Measurements from ENCODE around the gene EXOSC10.

EXOSC10 gene

GRCh38 chr1:11059968-11060830 lies 39.5 kb downstream of the EXOSC10 start, which contains the start of gene SRM:
Gene SRM (minus strand): TSS chr1:11060018. CDS start chr1:11059943, 75 bp downstream.
- DNase-seq: peak; percentile 88

GRCh38 chr1:11059155-11059967 lies 40.3 kb downstream of the EXOSC10 start:
- DNase-seq: peak; percentile 42

GRCh38 chr1:11058595-11059154 lies 41.0 kb downstream of the EXOSC10 start:
- DNase-seq: peak; percentile 97

GRCh38 chr1:11058026-11058425 lies 41.6 kb downstream of the EXOSC10 start:
- DNase-seq: no peak

GRCh38 chr1:11057477-11057876 lies 42.2 kb downstream of the EXOSC10 start:
- DNase-seq: no peak

- no peak for DNase-seq
These were observed 43.2 kb downstream of the EXOSC10 start for GRCh38 chr1:11056504-11056903.

- DNase-seq: no peak
These were observed 44.0 kb downstream of the EXOSC10 start for GRCh38 chr1:11055676-11056075.

- no peak for DNase-seq
These were observed 45.0 kb downstream of the EXOSC10 start for GRCh38 chr1:11054666-11055065.

- no peak for DNase-seq
These were observed 45.5 kb downstream of the EXOSC10 start for GRCh38 chr1:11054181-11054580.

- no peak for DNase-seq
These were observed 45.9 kb downstream of the EXOSC10 start for GRCh38 chr1:11053758-11054137.

GRCh38 chr1:11052839-11053757 lies 46.6 kb downstream of the EXOSC10 start:
- peak; percentile 84 for DNase-seq

GRCh38 chr1:11051781-11052511 lies 47.7 kb downstream of the EXOSC10 start:
- DNase-seq: no peak

- peak; percentile 23 for DNase-seq
These were observed 48.5 kb downstream of the EXOSC10 start for GRCh38 chr1:11051121-11051520.

GRCh38 chr1:11046625-11047365 lies 52.9 kb downstream of the EXOSC10 start, which contains the start of gene MASP2:
Gene MASP2 (minus strand): TSS chr1:11047239. CDS start chr1:11047207, 32 bp downstream.
- DNase-seq: no peak

- no peak for DNase-seq
These were observed 53.5 kb downstream of the EXOSC10 start for GRCh38 chr1:11046270-11046566.

- DNase-seq: no peak
These were observed 54.0 kb downstream of the EXOSC10 start for GRCh38 chr1:11045428-11046269.

- no peak for DNase-seq
These were observed 54.7 kb downstream of the EXOSC10 start for GRCh38 chr1:11044849-11045427.

GRCh38 chr1:11044086-11044848 lies 55.4 kb downstream of the EXOSC10 start:
- no peak for DNase-seq
